NCI-H446 treated with DMSO at 0.1 percent for 48 hours (cell line): ENCODE measurements around the gene TTC39B.

Experiments used
- DNase-seq: peaks from one replicate; lab custom pipeline; 2025; lab: John Stamatoyannopoulos, UW

TTC39B gene

GRCh38 chr9:15178631-15179030 is 128.4 kb downstream of the TTC39B start:
- peak; percentile 87 for DNase-seq

GRCh38 chr9:15176836-15177235 is 130.2 kb downstream of the TTC39B start:
- DNase-seq: peak; percentile 90

GRCh38 chr9:15163931-15164330 is 143.1 kb downstream of the TTC39B start:
- DNase-seq: no peak

- DNase-seq: no peak
Measured at GRCh38 chr9:15161753-15162152, 145.3 kb downstream of the TTC39B start.

GRCh38 chr9:15160673-15161072 is 146.3 kb downstream of the TTC39B start:
- no peak for DNase-seq

GRCh38 chr9:15158064-15158463 is 149.0 kb downstream of the TTC39B start:
- no peak for DNase-seq

GRCh38 chr9:15157381-15157780 is 149.6 kb downstream of the TTC39B start:
- DNase-seq: no peak

- no peak for DNase-seq
Measured at GRCh38 chr9:15156241-15156640, 150.8 kb downstream of the TTC39B start.

- DNase-seq: peak; percentile 95
Measured at GRCh38 chr9:15155826-15156225, 151.2 kb downstream of the TTC39B start.

GRCh38 chr9:15155323-15155722 is 151.7 kb downstream of the TTC39B start:
- no peak for DNase-seq

GRCh38 chr9:15154677-15155076 is 152.3 kb downstream of the TTC39B start:
- no peak for DNase-seq

GRCh38 chr9:15153961-15154360 is 153.1 kb downstream of the TTC39B start:
- DNase-seq: no peak

GRCh38 chr9:15150939-15151338 is 156.1 kb downstream of the TTC39B start:
- no peak for DNase-seq

- peak; percentile 26 for DNase-seq
Measured at GRCh38 chr9:15149450-15149849, 157.6 kb downstream of the TTC39B start.

- peak; percentile 51 for DNase-seq
Measured at GRCh38 chr9:15146268-15146700, 160.7 kb downstream of the TTC39B start.

GRCh38 chr9:15144622-15145061 is 162.4 kb downstream of the TTC39B start:
- peak; percentile 77 for DNase-seq

GRCh38 chr9:15142878-15143534 is 164.0 kb downstream of the TTC39B start:
- DNase-seq: peak; percentile 65

- DNase-seq: no peak
Measured at GRCh38 chr9:15140051-15140450, 167.0 kb downstream of the TTC39B start.

GRCh38 chr9:15139469-15139868 is 167.5 kb downstream of the TTC39B start:
- DNase-seq: no peak

GRCh38 chr9:15138357-15138686 is 168.7 kb downstream of the TTC39B start:
- DNase-seq: no peak

GRCh38 chr9:15137658-15138356 is 169.2 kb downstream of the TTC39B start:
- DNase-seq: no peak

GRCh38 chr9:15137089-15137488 is 169.9 kb downstream of the TTC39B start:
- no peak for DNase-seq

GRCh38 chr9:15136646-15137045 is 170.4 kb downstream of the TTC39B start:
- DNase-seq: no peak
